MM.1S (cell line): Measurements from ENCODE around the gene THTPA.
"Not testable (repeated sequence)": the region's sequence is repeated elsewhere in the genome, so short reads cannot be mapped to it uniquely, and the experiment has no call there.

Experiments used
- DNase-seq: peaks from one replicate; pipeline ENCODE4 v3.0.0-alpha.2; 2015
- H2AFZ ChIP-seq: fragments of 300-600 bp; sonication (generic); 2 replicates; pipeline ENCODE4 v1.6.0; 2016; ENCODE audit warnings: antibody characterized with exemption, low read length
- H3F3A ChIP-seq: fragments of 300-600 bp; sonication (generic); 2 replicates; pipeline ENCODE4 v1.6.1; 2016; ENCODE audit warnings: mild to moderate bottlenecking, antibody characterized with exemption, low read length, moderate library complexity, mixed read lengths; ENCODE audit not compliant: insufficient read depth
- H3K27ac ChIP-seq: fragments of 300-600 bp; sonication (generic); 2 replicates; pipeline ENCODE4 v1.5.1; 2016; ENCODE audit warnings: mild to moderate bottlenecking, low read length
- H3K27me3 ChIP-seq: fragments of 300-600 bp; sonication (generic); replicated peaks from 2 replicates; pipeline ENCODE4 v1.6.0; 2016; ENCODE audit warnings: low read length; ENCODE audit not compliant: insufficient read depth
- H3K36me3 ChIP-seq: fragments of 300-600 bp; sonication (generic); replicated peaks from 2 replicates; pipeline ENCODE4 v1.6.1; 2016; ENCODE audit warnings: mild to moderate bottlenecking, low read length, mixed read lengths; ENCODE audit not compliant: insufficient read depth
- H3K4me1 ChIP-seq: fragments of 300-600 bp; sonication (generic); 2 replicates; pipeline ENCODE4 v1.6.1; 2016; ENCODE audit warnings: low read length, mixed read lengths
- H3K4me2 ChIP-seq: fragments of 300-600 bp; sonication (generic); 2 replicates; pipeline ENCODE4 v1.6.0; 2016; ENCODE audit warnings: low read depth, low read length
- H3K4me3 ChIP-seq: fragments of 300-600 bp; sonication (generic); 2 replicates; pipeline ENCODE4 v1.5.1; 2016; ENCODE audit warnings: low read length, mixed read lengths
- H3K79me2 ChIP-seq: fragments of 300-600 bp; sonication (generic); 2 replicates; pipeline ENCODE4 v1.6.1; 2016; ENCODE audit warnings: mixed run types, low read length, mixed read lengths
- H3K9ac ChIP-seq: fragments of 300-600 bp; sonication (generic); 2 replicates; pipeline ENCODE4 v1.6.1; 2016; ENCODE audit warnings: low read length, mixed read lengths
- H3K9me2 ChIP-seq: fragments of 300-600 bp; sonication (generic); replicated peaks from 2 replicates; pipeline ENCODE4 v1.6.1; 2016; ENCODE audit warnings: mild to moderate bottlenecking, low read length, mixed read lengths; ENCODE audit not compliant: insufficient read depth
- H3K9me3 ChIP-seq: fragments of 300-600 bp; sonication (generic); replicated peaks from 2 replicates; pipeline ENCODE4 v1.6.1; 2016; ENCODE audit warnings: mild to moderate bottlenecking, low read length, mixed read lengths; ENCODE audit not compliant: insufficient read depth
- H4K20me1 ChIP-seq: fragments of 300-600 bp; sonication (generic); 2 replicates; pipeline ENCODE4 v1.6.1; 2016; ENCODE audit warnings: mild to moderate bottlenecking, low read length, moderate library complexity, mixed read lengths; ENCODE audit not compliant: insufficient read depth
- CTCF ChIP-seq: fragments of 300-600 bp; sonication (generic); IDR thresholded peaks from 2 replicates; pipeline ENCODE4 v1.5.1; 2016; ENCODE audit warnings: antibody characterized with exemption, low read length, mixed read lengths
- EZH2 ChIP-seq: fragments of 300-600 bp; sonication (generic); optimal IDR thresholded peaks from 2 replicates; pipeline ENCODE3; 2017; ENCODE audit warnings: low read depth, mild to moderate bottlenecking, antibody characterized with exemption, low read length, mixed read lengths
- EZH2phosphoT487 ChIP-seq: fragments of 300-600 bp; sonication (generic); IDR thresholded peaks from 2 replicates; pipeline ENCODE4 v1.6.1; 2018; ENCODE audit warnings: antibody characterized with exemption, low read length

The THTPA gene

GRCh38 chr14:23588884-23589598, 33.0 kb downstream of the THTPA start:
- no peaks in the 10 kb centered on the region for H3K9me3 ChIP-seq
- H4K20me1 ChIP-seq, result no peaks in the 10 kb centered on the region
- no peaks in the 10 kb centered on the region for H3F3A ChIP-seq
- no peak overlapping the region for H3K4me3 ChIP-seq
- no peak overlapping the region for H2AFZ ChIP-seq
- H3K27me3 ChIP-seq, result no peaks in the 10 kb centered on the region
- H3K4me2 ChIP-seq, result no peak overlapping the region
- no peaks in the 10 kb centered on the region for H3K79me2 ChIP-seq
- DNase-seq, result peak; percentile 55
- no peak for TF ChIP-seq EZH2phosphoT487
- no peak for TF ChIP-seq EZH2
- peak; percentile 62 for TF ChIP-seq CTCF
- H3K9me2 ChIP-seq, result no peaks in the 10 kb centered on the region
- no peak overlapping the region for H3K27ac ChIP-seq
- no peaks in the 10 kb centered on the region for H3K36me3 ChIP-seq
- no peak overlapping the region for H3K9ac ChIP-seq
- peaks cover 2% of the 10 kb centered on the region; the same call in 1 of the 2 replicates for H3K4me1 ChIP-seq

- H2AFZ ChIP-seq, result no peak overlapping the region
- no peaks in the 10 kb centered on the region for H3K36me3 ChIP-seq
- no peaks in the 10 kb centered on the region for H3K27me3 ChIP-seq
- no peaks in the 10 kb centered on the region for H4K20me1 ChIP-seq
- H3F3A ChIP-seq, result no peaks in the 10 kb centered on the region
- TF ChIP-seq CTCF (no peak), EZH2 (no peak)
- H3K79me2 ChIP-seq, result no peaks in the 10 kb centered on the region
- no peak overlapping the region for H3K4me2 ChIP-seq
- H3K4me3 ChIP-seq, result no peak overlapping the region
- H3K9me2 ChIP-seq, result no peaks in the 10 kb centered on the region
- no peak overlapping the region for H3K9ac ChIP-seq
- no peak for DNase-seq
- no peak overlapping the region for H3K27ac ChIP-seq
- peaks cover 2% of the 10 kb centered on the region; the same call in 1 of the 2 replicates for H3K4me1 ChIP-seq
- no peaks in the 10 kb centered on the region for H3K9me3 ChIP-seq
These were observed 33.5 kb downstream of the THTPA start for GRCh38 chr14:23589606-23590005.

- H3K27me3 ChIP-seq, result no peaks in the 10 kb centered on the region
These were observed 34.1 kb downstream of the THTPA start for GRCh38 chr14:23590198-23590597.

GRCh38 chr14:23594191-23594590, 38.1 kb downstream of the THTPA start:
- not testable (repeated sequence) for H3K4me1 ChIP-seq, DNase-seq

More at GRCh38 chr14:23590198-23590597, 34.1 kb downstream of the THTPA start:
- Histone ChIP-seq H3K4me1 (peaks cover 2% of the 10 kb centered on the region; the same call in 1 of the 2 replicates), H3K36me3 (no peaks in the 10 kb centered on the region), H2AFZ (no peak overlapping the region), H3K9me2 (no peaks in the 10 kb centered on the region), H3K4me3 (no peak overlapping the region), H4K20me1 (no peaks in the 10 kb centered on the region), H3K79me2 (no peaks in the 10 kb centered on the region), H3K9me3 (no peaks in the 10 kb centered on the region), H3K9ac (no peak overlapping the region), H3K4me2 (no peak overlapping the region), H3K27ac (no peak overlapping the region), H3F3A (no peaks in the 10 kb centered on the region)
- no peak for DNase-seq
- no peak for TF ChIP-seq EZH2
- no peak for TF ChIP-seq CTCF
- TF ChIP-seq EZH2phosphoT487, result no peak

More at GRCh38 chr14:23594191-23594590, 38.1 kb downstream of the THTPA start:
- not testable (repeated sequence) for H3K4me3 ChIP-seq, H3K9ac ChIP-seq, H3K27ac ChIP-seq, H3K9me3 ChIP-seq, H3K36me3 ChIP-seq, H3K79me2 ChIP-seq, H3K9me2 ChIP-seq, H4K20me1 ChIP-seq, H2AFZ ChIP-seq, H3F3A ChIP-seq, H3K27me3 ChIP-seq, H3K4me2 ChIP-seq
